H1 (cell line): ENCODE results near the gene MMP20. TPM values are rescaled to one million over a fixed set of nuclear protein-coding genes. Genes with fewer than 3 reads are reported as not detected.

Experiments
- ATF2 ChIP-seq: IDR thresholded peaks from 2 replicates; pipeline ENCODE4 v1.6.1; 2012; ENCODE audit warnings: low read length, inconsistent platforms
- BCL11A ChIP-seq, 2 experiments: IDR thresholded peaks; one replicate each; pipeline ENCODE4 v1.6.1; 2011; ENCODE audit warnings: low read depth in 2 of 2, low read length in 2 of 2, mild to moderate bottlenecking in 2 of 2
- CHD7 ChIP-seq: fragments of 300-600 bp; sonication (generic); IDR thresholded peaks from 2 replicates; pipeline ENCODE4 v1.7.1; 2012; ENCODE audit warnings: low read length, moderate library complexity, mild to moderate bottlenecking, inconsistent platforms; ENCODE audit not compliant: insufficient replicate concordance
- EZH2 ChIP-seq: fragments of 200-600 bp; sonication (generic); IDR thresholded peaks from 2 replicates; pipeline ENCODE4 v1.7.1; 2012; ENCODE audit warnings: low read depth, mild to moderate bottlenecking, moderate library complexity, low read length, inconsistent platforms; ENCODE audit not compliant: severe bottlenecking
- KDM4A ChIP-seq: IDR thresholded peaks from one replicate; pipeline ENCODE4 v1.7.1; 2012; ENCODE audit warnings: low read depth, mild to moderate bottlenecking, moderate library complexity, low read length, inconsistent platforms; ENCODE audit not compliant: severe bottlenecking
- RXRA ChIP-seq: IDR thresholded peaks from 2 replicates; pipeline ENCODE4 v1.6.1; 2011; ENCODE audit warnings: low read depth, mild to moderate bottlenecking, low read length, moderate library complexity; ENCODE audit not compliant: insufficient read depth
- SIX5 ChIP-seq: IDR thresholded peaks from 2 replicates; pipeline ENCODE4 v1.6.1; 2011; ENCODE audit warnings: mild to moderate bottlenecking, low read depth, low read length
- SP4 ChIP-seq: IDR thresholded peaks from 2 replicates; pipeline ENCODE4 v1.6.1; 2012; ENCODE audit warnings: low read length, inconsistent platforms
- TAF1 ChIP-seq: IDR thresholded peaks from 2 replicates; pipeline ENCODE4 v1.6.1; 2011; ENCODE audit warnings: mild to moderate bottlenecking, low read depth, low read length
- YY1 ChIP-seq: IDR thresholded peaks from 2 replicates; pipeline ENCODE4 v1.6.1; 2011; ENCODE audit warnings: low read depth, mild to moderate bottlenecking, low read length
- polyA plus RNA-seq, 7 experiments: library from polyadenylated mRNA; depleted of rRNA in 3 of 7; stranded (reverse) in 5 of 7; unstranded in 2 of 7; fragments of >200 nt in 5 of 7; fragments of 200-250 nt in 2 of 7; gene quantifications; 1 replicate in 5 of 7; 2 replicates in 1 of 7; 4 replicates in 1 of 7; pipeline versions ENCODE4 v1.2.1 to v1.2.3, GENCODE V29; 2011 to 2013; ENCODE audit warnings: missing spikeins in 2 of 7, mixed read lengths in 2 of 7
- total RNA-seq: library from RNA; stranded (reverse); fragmentation: NEBNext Ultra II Directional; extraction: Animal tissue kit (Norgen Biotek cat#: 25700); gene quantifications from 2 replicates; pipeline ENCODE4 v1.2.1, GENCODE V29; 2021

Gene MMP20
- total and polyA plus RNA-seq, 2 of the 8 experiments (the other 6 are each of a cell fraction or from before 2014, with no cell fraction given): not detected

GRCh38 chr11:102539567-102539966 lies 85.6 kb downstream of the MMP20 start (continued):
- TF ChIP-seq CHD7 (no peak), YY1 (no peak), SIX5 (no peak), SP4 (no peak), TAF1 (no peak), ATF2 (no peak), RXRA (no peak), EZH2 (no peak), KDM4A (no peak), BCL11A (IDR thresholded peaks at IDR 0.05; ENCODE audit: low read depth in 2 of 2, low read length in 2 of 2) (no peak)
